Adipose tissue (tissue), 3 donors: ENCODE results near the gene TMED1. TPM values are rescaled to one million over a fixed set of nuclear protein-coding genes. Genes with fewer than 3 reads are reported as not detected.
"Not testable (repeated sequence)": the region's sequence is repeated elsewhere in the genome, so short reads cannot be mapped to it uniquely, and the experiment has no call there.

Experiments used
- H3K27ac ChIP-seq: one replicate; pipeline ENCODE4 v1.5.1; 2013; ENCODE audit warnings: low read depth, low read length
- WGBS, 3 donors: extraction: QIAGEN DNeasy Blood & Tissue Kit; methylation state at CpG; one replicate each; pipeline ENCODE4 v1.1.7; 2013; 5-methylcytosine and 5-hydroxymethylcytosine counted together
- polyA plus RNA-seq, 3 donors: library from polyadenylated mRNA; stranded (reverse); fragments of 200-250 nt; gene quantifications; one replicate each; pipeline ENCODE4 v1.2.3, GENCODE V29; 2013
- donor health status: healthy with polysubstance abuse.
- donor health status: Bipolar disorder and iron deficiency.
- donor health status: healthy.

TMED1 gene
- polyA plus RNA-seq, 3 donors, result 27.9 to 40.1 (median 36.5) TPM

- WGBS, 3 donors, result 9 to 19% (median 15%) methylated on average over 6 of the region's 6 CpGs
- no peak overlapping the region for H3K27ac ChIP-seq
These were observed 28.5 kb upstream of the TMED1 start for GRCh38 chr19:10864538-10864899.

- no peak overlapping the region for H3K27ac ChIP-seq
- WGBS, 3 donors, result 42 to 72% (median 50%) methylated on average over 18 of the region's 18 CpGs
These were observed 27.2 kb upstream of the TMED1 start for GRCh38 chr19:10863107-10863717.

GRCh38 chr19:10862561-10863106 is 26.6 kb upstream of the TMED1 start:
- no peak overlapping the region for H3K27ac ChIP-seq
- WGBS, 3 donors, result 77 to 84% (median 79%) methylated on average over 6 of the region's 6 CpGs

GRCh38 chr19:10861103-10861651 is 25.2 kb upstream of the TMED1 start:
- 58 to 64% (median 63%) methylated on average over 7 of the region's 7 CpGs for WGBS, 3 donors
- H3K27ac ChIP-seq, result no peak overlapping the region

GRCh38 chr19:10858204-10858828 is 22.3 kb upstream of the TMED1 start:
- WGBS, 3 donors, result 59 to 61% (median 61%) methylated on average over 4 of the region's 4 CpGs
- no peak overlapping the region for H3K27ac ChIP-seq

GRCh38 chr19:10856899-10857298 is 20.9 kb upstream of the TMED1 start:
- WGBS, 3 donors, result 90 to 100% (median 95%) methylated on average over 1 of the region's 1 CpG
- H3K27ac ChIP-seq, result not testable (repeated sequence)

- 70 to 76% (median 74%) methylated on average over 5 of the region's 5 CpGs for WGBS, 3 donors
- H3K27ac ChIP-seq, result no peak overlapping the region
These were observed 20.0 kb upstream of the TMED1 start for GRCh38 chr19:10855879-10856522.

GRCh38 chr19:10854350-10855089 is 18.5 kb upstream of the TMED1 start:
- WGBS, 3 donors, result 69 to 76% (median 73%) methylated on average over 7 of the region's 7 CpGs
- no peak overlapping the region for H3K27ac ChIP-seq

GRCh38 chr19:10852941-10853340 is 16.9 kb upstream of the TMED1 start:
- WGBS, 3 donors, result 75 to 79% (median 75%) methylated on average over 7 of the region's 7 CpGs
- H3K27ac ChIP-seq, result no peak overlapping the region

GRCh38 chr19:10852098-10852800 is 16.2 kb upstream of the TMED1 start:
- WGBS, 3 donors, result 85 to 87% (median 87%) methylated on average over 7 of the region's 7 CpGs

GRCh38 chr19:10850631-10851030 is 14.6 kb upstream of the TMED1 start:
- H3K27ac ChIP-seq, result no peak overlapping the region
- WGBS, 3 donors, result 90 to 96% (median 93%) methylated on average over 5 of the region's 5 CpGs

More at GRCh38 chr19:10852098-10852800, 16.2 kb upstream of the TMED1 start:
- no peak overlapping the region for H3K27ac ChIP-seq

GRCh38 chr19:10848230-10848856 is 12.3 kb upstream of the TMED1 start, which contains the start of gene C19orf38:
Gene C19orf38, plus strand, starts transcription at chr19:10848415. Its CDS starts 94 bp downstream, at chr19:10848509.
- WGBS, 3 donors, result 22 to 62% (median 40%) methylated on average over 14 of the region's 14 CpGs
- no peak within 1 kb of the TSS for H3K27ac ChIP-seq

- WGBS, 3 donors, result 80 to 90% (median 86%) methylated on average over 2 of the region's 2 CpGs
- H3K27ac ChIP-seq, result no peak overlapping the region
These were observed 10.6 kb upstream of the TMED1 start for GRCh38 chr19:10846500-10847202.

- H3K27ac ChIP-seq, result no peak overlapping the region
- WGBS, 3 donors, result 90 to 94% (median 90%) methylated on average over 7 of the region's 7 CpGs
These were observed 6.8 kb upstream of the TMED1 start for GRCh38 chr19:10842788-10843187.

- H3K27ac ChIP-seq, result no peak overlapping the region
- 53 to 85% (median 83%) methylated on average over 10 of the region's 10 CpGs for WGBS, 3 donors
These were observed 3.4 kb upstream of the TMED1 start for GRCh38 chr19:10839114-10840050.

GRCh38 chr19:10838377-10838776 is 2.4 kb upstream of the TMED1 start:
- no peak overlapping the region for H3K27ac ChIP-seq
- WGBS, 3 donors, result 84 to 93% (median 91%) methylated on average over 11 of the region's 11 CpGs
